Endodermal cell (in vitro differentiated cells): ENCODE data around the gene TSPO2. TPM values are rescaled to one million over a fixed set of nuclear protein-coding genes. Genes with fewer than 3 reads are reported as not detected.
A peak's percentile ranks its signal among the peaks of the same experiment; 100 is the strongest.

Experiments used
- DNase-seq: peaks from one replicate; pipeline ENCODE4 v3.0.0-alpha.2; 2017
- H3K27ac ChIP-seq: 2 replicates; pipeline ENCODE4 v1.5.1; 2013; ENCODE audit warnings: mild to moderate bottlenecking, low read depth, low read length, moderate library complexity
- H3K27me3 ChIP-seq: 2 replicates; pipeline ENCODE4 v1.6.1; 2013; ENCODE audit warnings: mild to moderate bottlenecking, low read length, moderate library complexity; ENCODE audit not compliant: insufficient read depth, control insufficient read depth, poor library complexity, severe bottlenecking
- H3K36me3 ChIP-seq: 2 replicates; pipeline ENCODE4 v1.7.0; 2013; ENCODE audit warnings: mild to moderate bottlenecking, low read length, moderate library complexity; ENCODE audit not compliant: control insufficient read depth, insufficient read depth
- H3K4me1 ChIP-seq: one replicate; pipeline ENCODE4 v1.7.0; 2013; ENCODE audit warnings: low read length; ENCODE audit not compliant: control insufficient read depth, insufficient read depth
- H3K4me3 ChIP-seq: 2 replicates; pipeline ENCODE4 v1.5.1; 2013; ENCODE audit warnings: mild to moderate bottlenecking, low read length, moderate library complexity
- H3K9ac ChIP-seq: 2 replicates; pipeline ENCODE4 v1.6.1; 2013; ENCODE audit warnings: mild to moderate bottlenecking, low read length, moderate library complexity; ENCODE audit not compliant: poor library complexity, severe bottlenecking; ENCODE audit errors: extremely low read depth
- H3K9me3 ChIP-seq: 2 replicates; pipeline ENCODE4 v1.6.1; 2013; ENCODE audit warnings: mild to moderate bottlenecking, low read length, moderate library complexity; ENCODE audit not compliant: control insufficient read depth
- H3K27ac Mint-ChIP-seq: 2 replicates; pipeline ENCODE4 v1.8.0; 2020; ENCODE audit warnings: mixed read lengths
- H3K27me3 Mint-ChIP-seq: 2 replicates; pipeline ENCODE4 v1.8.0; 2021; ENCODE audit warnings: mild to moderate bottlenecking, mixed read lengths; ENCODE audit not compliant: insufficient read depth
- H3K36me3 Mint-ChIP-seq: 2 replicates; pipeline ENCODE4 v1.8.0; 2020; ENCODE audit warnings: low read depth, mixed read lengths
- H3K4me1 Mint-ChIP-seq: 2 replicates; pipeline ENCODE4 v1.8.0; 2020; ENCODE audit warnings: mixed read lengths
- H3K4me3 Mint-ChIP-seq: 2 replicates; pipeline ENCODE4 v1.8.0; 2020; ENCODE audit warnings: mild to moderate bottlenecking, moderate library complexity, mixed read lengths
- H3K9me3 Mint-ChIP-seq: 2 replicates; pipeline ENCODE4 v1.8.0; 2020; ENCODE audit warnings: mild to moderate bottlenecking, mixed read lengths
- CTCF ChIP-seq: fragments of 200-600 bp; sonication (generic); conservative IDR thresholded peaks from 2 replicates; pipeline ENCODE4 v1.5.0; 2021; ENCODE audit warnings: antibody characterized with exemption, mild to moderate bottlenecking
- WGBS, 2 experiments: methylation state at CpG; one replicate each; pipeline versions ENCODE4 v1.1.5 to v1.1.7; 2013; ENCODE audit warnings: missing lambda C conversion rate in 2 of 2, mixed read lengths in 1 of 2; ENCODE audit not compliant: insufficient coverage in 1 of 2, insufficient read length in 1 of 2; 5-methylcytosine and 5-hydroxymethylcytosine counted together
- total RNA-seq, 2 donors: library from RNA; stranded (reverse); fragmentation: NEBNext Ultra II Directional in 1 of 2; extraction: Animal tissue kit (Norgen Biotek cat#: 25700) in 1 of 2; gene quantifications; 2 replicates in 1 of 2; 3 replicates in 1 of 2; pipeline ENCODE4 v1.2.1, GENCODE V29; 2021

The TSPO2 gene
- total RNA-seq, 2 donors from 2014 or later: not detected

DNA sequence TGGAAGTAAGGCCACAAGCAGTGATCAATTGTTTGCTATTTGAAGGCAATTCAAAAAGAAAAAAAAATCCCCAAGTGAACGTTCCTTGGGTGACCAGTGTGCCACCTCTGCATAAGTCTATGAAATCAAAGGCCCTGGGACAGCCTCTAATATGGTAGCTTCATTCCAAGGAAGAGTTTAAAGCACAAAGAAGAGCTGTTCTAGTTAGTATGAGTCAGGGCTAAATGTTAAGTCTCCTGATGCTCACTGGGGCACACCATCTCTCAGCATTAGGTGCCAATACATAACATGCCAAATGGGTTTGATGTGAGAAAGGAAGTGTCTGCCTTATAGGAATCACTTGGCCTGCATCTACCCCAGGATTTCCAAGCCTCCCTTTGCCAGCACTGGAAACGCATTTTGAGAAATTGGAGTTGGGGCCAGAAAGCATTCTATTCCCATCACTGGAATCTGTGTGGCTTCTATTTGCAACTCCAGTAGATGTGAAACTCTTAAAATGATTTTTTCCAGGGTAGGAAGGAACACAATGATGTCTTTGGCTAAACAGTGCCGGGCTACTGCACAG, 16.2 kb upstream of the TSPO2 start:
- Mint-ChIP-seq H3K9me3 (no peaks in the 10 kb centered on the region), H3K4me3 (peak overlapping the region; percentile 6), H3K27ac (peak overlapping the region; percentile 40), H3K36me3 (peaks cover 4% of the 10 kb centered on the region), H3K4me1 (peaks cover 21% of the 10 kb centered on the region), H3K27me3 (peaks cover 1% of the 10 kb centered on the region)
- Histone ChIP-seq H3K9me3 (no peaks in the 10 kb centered on the region), H3K4me3 (no peak overlapping the region), H3K27me3 (no peaks in the 10 kb centered on the region), H3K36me3 (no peaks in the 10 kb centered on the region), H3K9ac (no peak overlapping the region), H3K27ac (no peak overlapping the region), H3K4me1 (peaks cover 4% of the 10 kb centered on the region)
- DNase-seq: peak; percentile 31
- WGBS, 2 experiments: 91% methylated on average over 2 to 3 of the region's 3 CpGs
- TF ChIP-seq CTCF: no peak

DNA sequence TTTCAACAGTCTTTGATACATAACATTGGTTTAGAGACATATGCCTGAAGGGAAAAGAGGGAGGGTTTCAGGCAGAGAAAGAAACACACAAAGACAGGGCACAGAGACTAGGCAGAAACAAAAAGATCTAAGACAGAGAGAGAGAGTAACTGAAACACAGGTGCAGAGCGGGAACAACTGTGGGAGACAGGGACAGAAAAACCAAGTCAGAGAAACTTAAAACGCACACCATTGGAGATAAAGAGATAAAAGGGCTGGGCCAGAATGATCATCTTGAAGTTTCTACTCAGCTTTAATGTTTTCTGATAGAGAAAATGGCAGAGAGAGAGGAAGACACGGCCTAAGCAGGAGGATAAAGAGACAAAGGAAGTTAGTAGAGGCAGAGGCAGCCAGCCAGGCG, 15.0 kb upstream of the TSPO2 start:
- Histone ChIP-seq H3K27ac (no peak overlapping the region), H3K4me3 (peak overlapping the region; percentile 74), H3K9ac (no peak overlapping the region), H3K27me3 (no peaks in the 10 kb centered on the region), H3K9me3 (no peaks in the 10 kb centered on the region), H3K36me3 (no peaks in the 10 kb centered on the region), H3K4me1 (peaks cover 4% of the 10 kb centered on the region)
- Mint-ChIP-seq H3K36me3 (peaks cover 4% of the 10 kb centered on the region), H3K9me3 (no peaks in the 10 kb centered on the region), H3K27me3 (peaks cover 3% of the 10 kb centered on the region), H3K4me1 (peaks cover 21% of the 10 kb centered on the region), H3K27ac (peak overlapping the region; percentile 87), H3K4me3 (peak overlapping the region; percentile 72)
- no peak for DNase-seq
- no peak for TF ChIP-seq CTCF
- 42 to 66% methylated on average over 3 to 4 of the region's 4 CpGs for WGBS, 2 experiments

DNA sequence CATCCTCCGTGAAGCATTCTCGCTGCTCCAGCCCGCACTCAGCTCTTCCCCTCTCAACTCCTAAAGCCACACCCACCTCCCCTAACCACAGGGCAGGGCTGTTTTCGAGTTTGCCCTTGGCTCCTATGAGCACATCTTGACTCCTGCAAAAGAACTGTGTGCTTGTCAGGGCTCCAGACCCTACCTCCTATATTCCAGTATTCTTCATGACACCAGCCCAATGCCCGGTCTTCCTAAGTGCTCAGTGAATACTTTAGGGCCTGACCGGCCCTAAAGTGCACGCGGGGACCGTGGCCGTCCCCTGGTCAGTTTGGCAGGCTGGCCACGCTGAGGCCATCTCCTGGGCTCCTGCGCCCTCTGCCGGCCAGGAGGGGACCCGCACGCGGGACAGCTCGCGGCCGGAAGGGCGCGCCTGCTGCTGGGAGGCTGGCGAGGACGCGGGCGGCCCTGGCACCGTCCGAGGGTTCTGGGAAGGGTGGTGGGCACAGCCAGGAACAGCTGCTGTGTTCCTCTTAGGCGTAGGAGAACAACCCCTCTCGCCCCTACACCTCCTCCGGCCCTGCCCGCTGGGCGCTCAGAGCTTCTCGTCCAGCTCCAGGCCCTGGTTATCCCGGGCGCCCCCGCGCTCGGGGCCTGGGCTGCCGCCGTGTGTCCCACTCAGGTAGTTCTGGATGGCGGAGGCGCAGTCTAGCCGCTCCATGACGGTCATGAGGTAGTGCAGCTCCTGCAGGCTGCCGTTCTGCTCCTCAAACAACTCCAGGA, 14.3 kb upstream of the TSPO2 start:
- H3K4me1 Mint-ChIP-seq: peaks cover 21% of the 10 kb centered on the region
- peak; percentile 100 for TF ChIP-seq CTCF
- H3K27me3 ChIP-seq: no peaks in the 10 kb centered on the region
- whole genome bisulfite sequencing, 2 experiments: 7 to 11% methylated on average over 14 to 45 of the region's 45 CpGs
- peaks cover 4% of the 10 kb centered on the region for H3K36me3 Mint-ChIP-seq
- peak overlapping the region; percentile 87 for H3K27ac Mint-ChIP-seq
- H3K9me3 ChIP-seq: no peaks in the 10 kb centered on the region
- H3K9ac ChIP-seq: no peak overlapping the region
- peak; percentile 95 for DNase-seq
- no peaks in the 10 kb centered on the region for H3K36me3 ChIP-seq
- H3K27ac ChIP-seq: no peak overlapping the region
- no peaks in the 10 kb centered on the region for H3K9me3 Mint-ChIP-seq
- peak overlapping the region; percentile 72 for H3K4me3 Mint-ChIP-seq
- H3K4me3 ChIP-seq: peak overlapping the region; percentile 74
- peaks cover 3% of the 10 kb centered on the region for H3K27me3 Mint-ChIP-seq
- peaks cover 4% of the 10 kb centered on the region for H3K4me1 ChIP-seq
